Measurements from ENCODE around the gene ST3GAL6. TPM values are rescaled to one million over a fixed set of nuclear protein-coding genes. Genes with fewer than 3 reads are reported as not detected.

The ST3GAL6 gene
- total and polyA plus RNA-seq, 2 of the 13 experiments (the other 11 are each of a cell fraction or from before 2014, with no cell fraction given): 17.5 to 23.2 TPM

DNA sequence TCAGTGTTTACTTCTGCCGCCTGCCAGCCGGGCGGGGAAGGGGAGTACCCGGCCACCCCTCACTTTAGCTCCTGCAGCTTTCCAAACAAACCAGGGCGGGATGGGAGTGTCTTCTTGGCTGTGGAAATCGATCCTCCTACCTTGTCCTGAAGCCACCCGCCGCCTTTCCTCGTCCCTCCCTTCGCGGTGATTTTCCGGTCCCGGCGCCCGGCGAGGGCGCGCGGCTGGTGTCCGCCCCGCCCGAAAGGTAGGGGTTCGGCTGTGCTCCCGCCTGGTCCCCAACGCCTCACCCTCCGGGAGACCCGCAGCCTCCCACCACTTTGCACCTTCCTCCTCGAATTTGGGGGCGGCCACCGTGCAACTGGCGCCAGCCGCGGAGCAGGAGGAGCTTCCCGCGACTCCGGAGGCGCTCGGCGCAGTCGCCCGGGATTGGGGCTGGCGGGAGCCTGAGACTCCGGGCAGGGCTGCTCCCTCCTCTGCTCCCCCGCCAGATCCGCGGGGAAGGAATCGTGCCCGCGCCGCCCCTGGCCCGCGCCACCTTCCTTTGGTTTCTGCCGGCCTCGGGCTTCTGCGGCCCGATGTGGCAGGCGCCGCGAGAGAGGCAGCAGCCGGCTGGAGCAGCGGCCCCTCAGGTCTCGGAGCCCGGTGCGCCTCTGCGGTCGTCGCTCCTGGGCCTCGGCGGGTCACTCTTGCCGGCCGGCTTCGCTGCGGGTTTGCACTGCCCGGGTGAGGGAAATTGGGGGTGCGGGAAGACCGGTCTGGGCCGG, 30.7 kb upstream of the ST3GAL6 start (continued):
- no peak; the same call in none of the 2 replicates for TF ChIP-seq KDM3A (CRISPR knock-in tag; IDR thresholded peaks at IDR 0.05; ENCODE audit: low read depth)
- TF ChIP-seq MTA3 (CRISPR knock-in tag; IDR thresholded peaks at IDR 0.05): no peak
- TF ChIP-seq ZNF430 (CRISPR knock-in tag; IDR thresholded peaks at IDR 0.05): no peak; the same call in 1 of the 2 replicates
- TF ChIP-seq ZNF781 (CRISPR knock-in tag; IDR thresholded peaks at IDR 0.05; ENCODE audit: borderline replicate concordance, not compliant biosample characterization): no peak
- TF ChIP-seq ZNF549 (CRISPR knock-in tag; IDR thresholded peaks at IDR 0.05): no peak
- TF ChIP-seq MAFG (CRISPR knock-in tag; IDR thresholded peaks at IDR 0.05): no peak
- TF ChIP-seq ZZZ3 (CRISPR knock-in tag; IDR thresholded peaks at IDR 0.05; ENCODE audit: borderline replicate concordance): no peak
- no peak for TF ChIP-seq BCLAF1 (IDR thresholded peaks at IDR 0.05)
- TF ChIP-seq ZNF777 (CRISPR knock-in tag; IDR thresholded peaks at IDR 0.05): no peak
- no peak for TF ChIP-seq CEBPG (CRISPR knock-in tag; IDR thresholded peaks at IDR 0.05)
- TF ChIP-seq ZNF121 (CRISPR knock-in tag; IDR thresholded peaks at IDR 0.05): no peak
- TF ChIP-seq ZNF10 (CRISPR knock-in tag; IDR thresholded peaks at IDR 0.05; ENCODE audit: borderline replicate concordance, low read depth): no peak
- TF ChIP-seq ZSCAN22 (CRISPR knock-in tag; IDR thresholded peaks at IDR 0.05): 0 out of 2 replicates have a peak, but pooled peaks have one; percentile 46
- TF ChIP-seq ARHGAP35 (CRISPR knock-in tag; IDR thresholded peaks at IDR 0.05; ENCODE audit: borderline replicate concordance): no peak
- TF ChIP-seq HDAC2 (CRISPR knock-in tag; IDR thresholded peaks at IDR 0.05): no peak; the same call in 1 of the 2 replicates
- no peak for TF ChIP-seq RFX3 (CRISPR knock-in tag; IDR thresholded peaks at IDR 0.05)
- no peak for TF ChIP-seq ZNF782 (CRISPR knock-in tag; IDR thresholded peaks at IDR 0.05; ENCODE audit: borderline replicate concordance)
- TF ChIP-seq SNRNP70 (IDR thresholded peaks at IDR 0.05; ENCODE audit: low read depth, low read length): no peak
- no peak for TF ChIP-seq KDM5A (IDR thresholded peaks at IDR 0.05; ENCODE audit: borderline replicate concordance, low read length)
- TF ChIP-seq, protein P1, sequence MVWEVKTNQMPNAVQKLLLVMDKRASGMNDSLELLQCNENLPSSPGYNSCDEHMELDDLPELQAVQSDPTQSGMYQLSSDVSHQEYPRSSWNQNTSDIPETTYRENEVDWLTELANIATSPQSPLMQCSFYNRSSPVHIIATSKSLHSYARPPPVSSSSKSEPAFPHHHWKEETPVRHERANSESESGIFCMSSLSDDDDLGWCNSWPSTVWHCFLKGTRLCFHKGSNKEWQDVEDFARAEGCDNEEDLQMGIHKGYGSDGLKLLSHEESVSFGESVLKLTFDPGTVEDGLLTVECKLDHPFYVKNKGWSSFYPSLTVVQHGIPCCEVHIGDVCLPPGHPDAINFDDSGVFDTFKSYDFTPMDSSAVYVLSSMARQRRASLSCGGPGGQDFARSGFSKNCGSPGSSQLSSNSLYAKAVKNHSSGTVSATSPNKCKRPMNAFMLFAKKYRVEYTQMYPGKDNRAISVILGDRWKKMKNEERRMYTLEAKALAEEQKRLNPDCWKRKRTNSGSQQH (CRISPR knock-in tag; IDR thresholded peaks at IDR 0.05; ENCODE audit: low read depth): no peak
- TF ChIP-seq, protein P2, sequence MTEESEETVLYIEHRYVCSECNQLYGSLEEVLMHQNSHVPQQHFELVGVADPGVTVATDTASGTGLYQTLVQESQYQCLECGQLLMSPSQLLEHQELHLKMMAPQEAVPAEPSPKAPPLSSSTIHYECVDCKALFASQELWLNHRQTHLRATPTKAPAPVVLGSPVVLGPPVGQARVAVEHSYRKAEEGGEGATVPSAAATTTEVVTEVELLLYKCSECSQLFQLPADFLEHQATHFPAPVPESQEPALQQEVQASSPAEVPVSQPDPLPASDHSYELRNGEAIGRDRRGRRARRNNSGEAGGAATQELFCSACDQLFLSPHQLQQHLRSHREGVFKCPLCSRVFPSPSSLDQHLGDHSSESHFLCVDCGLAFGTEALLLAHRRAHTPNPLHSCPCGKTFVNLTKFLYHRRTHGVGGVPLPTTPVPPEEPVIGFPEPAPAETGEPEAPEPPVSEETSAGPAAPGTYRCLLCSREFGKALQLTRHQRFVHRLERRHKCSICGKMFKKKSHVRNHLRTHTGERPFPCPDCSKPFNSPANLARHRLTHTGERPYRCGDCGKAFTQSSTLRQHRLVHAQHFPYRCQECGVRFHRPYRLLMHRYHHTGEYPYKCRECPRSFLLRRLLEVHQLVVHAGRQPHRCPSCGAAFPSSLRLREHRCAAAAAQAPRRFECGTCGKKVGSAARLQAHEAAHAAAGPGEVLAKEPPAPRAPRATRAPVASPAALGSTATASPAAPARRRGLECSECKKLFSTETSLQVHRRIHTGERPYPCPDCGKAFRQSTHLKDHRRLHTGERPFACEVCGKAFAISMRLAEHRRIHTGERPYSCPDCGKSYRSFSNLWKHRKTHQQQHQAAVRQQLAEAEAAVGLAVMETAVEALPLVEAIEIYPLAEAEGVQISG (CRISPR knock-in tag; IDR thresholded peaks at IDR 0.05): peak; percentile 17; the same call in 1 of the 2 replicates
- TF ChIP-seq ZNF30 (CRISPR knock-in tag; IDR thresholded peaks at IDR 0.05): no peak; the same call in 1 of the 2 replicates
- no peak for TF ChIP-seq NKX3-1 (CRISPR knock-in tag; IDR thresholded peaks at IDR 0.05)
- no peak for TF ChIP-seq ZNF530 (CRISPR knock-in tag; IDR thresholded peaks at IDR 0.05; ENCODE audit: low read depth)
